ENCODE measurements around the gene SNX6. TPM values are rescaled to one million over a fixed set of nuclear protein-coding genes. Genes with fewer than 3 reads are reported as not detected.

Gene SNX6
- total and polyA plus RNA-seq, 10 of the 15 experiments (the other 5 are each of a cell fraction or from before 2014, with no cell fraction given) = 34.4 to 107 (median 71.7) TPM

DNA sequence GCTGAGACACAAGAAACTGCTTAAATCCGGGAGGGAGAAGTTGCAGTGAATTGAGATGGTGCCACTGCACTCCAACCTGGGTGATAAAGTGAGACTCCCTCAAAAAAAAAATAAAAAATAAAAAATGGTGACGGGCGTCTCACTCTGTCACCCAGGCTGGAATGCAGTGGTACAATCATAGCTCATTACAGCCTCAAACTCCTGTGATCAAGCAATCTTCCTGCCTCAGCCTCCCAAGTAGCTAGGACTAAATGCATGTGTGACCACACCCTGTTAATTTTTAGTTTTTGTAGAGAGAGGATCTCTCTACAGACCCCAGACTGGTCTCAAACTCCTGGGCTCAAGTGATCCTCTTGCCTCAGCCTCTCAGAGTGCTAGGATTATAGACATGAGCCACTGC is 9.1 kb downstream of the SNX6 start:
- intact Hi-C loops (cut with micrococcal nuclease; ENCODE audit: unreplicated experiment) (no loop called here), in situ Hi-C loops (cut with MboI) (no loop called here)
- WGBS (ENCODE audit: insufficient coverage, insufficient replicate concordance, low lambda C conversion rate, missing lambda C conversion rate) = 100% methylated on average over 3 of the region's 3 CpGs
- no peak for FAIRE-seq
- ATAC-seq = no peak
- no peak for TF ChIP-seq PAX5 (IDR thresholded peaks at IDR 0.05; ENCODE audit: borderline replicate concordance, low read depth, low read length)
- TF ChIP-seq BMI1 (IDR thresholded peaks at IDR 0.05; ENCODE audit: borderline replicate concordance) = no peak
- no peak for TF ChIP-seq ETV6 (conservative IDR thresholded peaks at IDR 0.05 in 1 of 2, IDR thresholded peaks at IDR 0.05 in 1 of 2; ENCODE audit: borderline replicate concordance in 1 of 2, low read depth in 1 of 2)
- TF ChIP-seq BACH1 (IDR thresholded peaks at IDR 0.05; ENCODE audit: borderline replicate concordance) = no peak
- CTCF ChIA-PET = interaction anchor here (0.6 kb wide), 1 partner anchor 807 kb away, joined by 3 read pairs; no protein-coding TSS in a partner anchor
- SMC1A ChIA-PET (ENCODE audit: uncharacterized antibody, unreplicated experiment) = interaction anchor here (0.6 kb wide), 1 partner anchor 35 kb away, joined by 3 read pairs; no protein-coding TSS in a partner anchor
- H3K4me1 ChIP-seq (ENCODE audit: control insufficient read depth, insufficient read depth, low read length) = no peaks in the 10 kb centered on the region
- H2AFZ ChIP-seq (ENCODE audit: control insufficient read depth, low read depth, low read length) = no peak overlapping the region
- H3K9me3 ChIP-seq (replicated peaks; ENCODE audit: control insufficient read depth, insufficient read depth, low read length) = no peaks in the 10 kb centered on the region
- H3K4me2 ChIP-seq (ENCODE audit: control insufficient read depth, insufficient read depth) = no peak overlapping the region
- H3K79me2 ChIP-seq (ENCODE audit: control insufficient read depth, insufficient read depth, low read length) = no peaks in the 10 kb centered on the region; the same call in none of the 2 replicates
- no peak overlapping the region for H3K4me3 ChIP-seq
- peaks cover 0 to 12% of the 10 kb centered on the region in 2 experiments; a peak in 2 of 4 replicates for H3K36me3 ChIP-seq (ENCODE audit: control insufficient read depth in 2 of 2, insufficient read depth in 2 of 2, low read length in 1 of 2)
- no peak for DNase-seq (ENCODE audit: low read depth, low spot score)
- H3K27me3 ChIP-seq (replicated peaks in 1 of 2; ENCODE audit: control insufficient read depth in 2 of 2, insufficient read depth in 2 of 2, low read length in 1 of 2) = no peaks in the 10 kb centered on the region
- POLR2A ChIA-PET = interaction anchor here (0.6 kb wide), 1 partner anchor 8 kb away, joined by 5 read pairs; no protein-coding TSS in a partner anchor
- H4K20me1 ChIP-seq (ENCODE audit: control insufficient read depth, insufficient read depth) = no peaks in the 10 kb centered on the region
- RAD21 ChIA-PET (ENCODE audit: unreplicated experiment) = no interaction called here
- BruUV-seq (replicated peaks) = no TSS peak
- H3K27ac ChIP-seq (ENCODE audit: control insufficient read depth, insufficient read depth) = no peak overlapping the region
- no peak overlapping the region for H3K9ac ChIP-seq (ENCODE audit: control insufficient read depth, insufficient read depth, low read length)

DNA sequence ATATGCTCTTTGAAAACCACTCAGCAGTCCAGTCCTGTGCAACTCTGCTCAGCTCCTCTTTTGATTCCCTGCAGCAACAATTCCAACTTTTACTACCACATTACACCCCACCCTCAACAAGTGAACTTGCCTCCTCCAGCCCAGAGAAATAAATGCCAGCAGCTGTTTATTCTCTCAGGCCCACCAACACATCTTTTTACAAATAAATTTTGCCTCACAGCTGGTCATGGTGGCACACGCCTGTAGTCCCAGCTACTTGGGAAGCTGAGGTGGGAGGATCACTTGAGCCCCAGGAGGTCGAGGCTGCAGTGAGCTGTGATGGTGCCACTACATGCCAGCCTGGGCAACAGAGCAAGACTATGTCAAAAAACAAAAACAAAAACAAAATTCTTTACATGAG is 9.8 kb downstream of the SNX6 start:
- POLR2A ChIA-PET = no interaction called here
- H3K79me2 ChIP-seq (ENCODE audit: control insufficient read depth, insufficient read depth, low read length) = no peaks in the 10 kb centered on the region; the same call in 1 of the 2 replicates
- H4K20me1 ChIP-seq (ENCODE audit: control insufficient read depth, insufficient read depth) = no peaks in the 10 kb centered on the region
- H3K9me3 ChIP-seq (replicated peaks; ENCODE audit: control insufficient read depth, insufficient read depth, low read length) = no peaks in the 10 kb centered on the region
- BruUV-seq (replicated peaks) = no TSS peak
- H3K4me2 ChIP-seq (ENCODE audit: control insufficient read depth, insufficient read depth) = no peak overlapping the region
- 95% methylated on average over 2 of the region's 2 CpGs for WGBS (ENCODE audit: insufficient coverage, insufficient replicate concordance, low lambda C conversion rate, missing lambda C conversion rate)
- H3K4me3 ChIP-seq = no peak overlapping the region
- CTCF ChIA-PET = no interaction called here
- intact Hi-C loops (cut with micrococcal nuclease; ENCODE audit: unreplicated experiment) = no loop called here
- TF ChIP-seq ZBED1 (IDR thresholded peaks at IDR 0.05; ENCODE audit: borderline replicate concordance) = no peak
- RAD21 ChIA-PET (ENCODE audit: unreplicated experiment) = no interaction called here
- SMC1A ChIA-PET (ENCODE audit: uncharacterized antibody, unreplicated experiment) = no interaction called here
- in situ Hi-C loops (cut with MboI) = no loop called here
- no peak for FAIRE-seq
- H3K36me3 ChIP-seq (ENCODE audit: control insufficient read depth in 2 of 2, insufficient read depth in 2 of 2, low read length in 1 of 2) = peaks cover 0 to 12% of the 10 kb centered on the region in 2 experiments; a peak in 2 of 4 replicates
- ATAC-seq = no peak
- no peaks in the 10 kb centered on the region for H3K27me3 ChIP-seq (replicated peaks in 1 of 2; ENCODE audit: control insufficient read depth in 2 of 2, insufficient read depth in 2 of 2, low read length in 1 of 2)
- no peak overlapping the region for H3K9ac ChIP-seq (ENCODE audit: control insufficient read depth, insufficient read depth, low read length)
- no peak for DNase-seq (ENCODE audit: low read depth, low spot score)
- H3K4me1 ChIP-seq (ENCODE audit: control insufficient read depth, insufficient read depth, low read length) = no peaks in the 10 kb centered on the region
- H2AFZ ChIP-seq (ENCODE audit: control insufficient read depth, low read depth, low read length) = no peak overlapping the region
- H3K27ac ChIP-seq (ENCODE audit: control insufficient read depth, insufficient read depth) = no peak overlapping the region
